SK-N-SH (cell line): Measurements from ENCODE around the gene C22orf31. TPM values are rescaled to one million over a fixed set of nuclear protein-coding genes. Genes with fewer than 3 reads are reported as not detected.

Source experiments
- CTCF ChIA-PET: fragments of 300-600, 350-600 bp; formaldehyde crosslinking; extraction: SDS; loops from one replicate; lab custom pipeline; 2021; lab: Yijun Ruan, JAX
- POLR2A ChIA-PET: fragments of 350-600 bp; sonication (Branson Sonifier 250); formaldehyde crosslinking; extraction: SDS; loops from one replicate; lab custom pipeline; 2020; ENCODE audit warnings: antibody characterized with exemption, inconsistent platforms; lab: Yijun Ruan, JAX
- DNase-seq: peaks from one replicate; pipeline ENCODE4 v3.0.0; 2012
- H2AFZ ChIP-seq: fragments of 200-600 bp; sonication (generic); 2 replicates; pipeline ENCODE4 v1.8.1; 2016; ENCODE audit warnings: antibody characterized with exemption, mild to moderate bottlenecking, low read depth
- H3F3A ChIP-seq: fragments of 200-600 bp; sonication (generic); replicated peaks from 2 replicates; pipeline ENCODE3; 2016; ENCODE audit warnings: antibody characterized with exemption, mild to moderate bottlenecking; ENCODE audit not compliant: insufficient read depth
- H3K27ac ChIP-seq, 2 experiments: fragments of 200-500 bp in 1 of 2; fragments of 200-600 bp in 1 of 2; sonication (Bioruptor generic) in 1 of 2; sonication (generic), shearing (Covaris generic) in 1 of 2; 2 replicates each; pipeline versions ENCODE4 v1.5.1 to v1.6.1; 2014 to 2016; ENCODE audit warnings: low read depth in 2 of 2, inconsistent platforms in 1 of 2, low read length in 1 of 2, mild to moderate bottlenecking in 1 of 2, mixed read lengths in 1 of 2
- H3K27me3 ChIP-seq: fragments of 200-600 bp; sonication (generic), shearing (Covaris generic); 2 replicates; pipeline ENCODE4 v1.6.1; 2016; ENCODE audit warnings: mixed run types; ENCODE audit not compliant: insufficient read depth
- H3K36me3 ChIP-seq, 2 experiments: fragments of 200-500 bp in 1 of 2; fragments of 200-600 bp in 1 of 2; sonication (Bioruptor generic) in 1 of 2; sonication (generic) in 1 of 2; replicated peaks in 1 of 2; 2 replicates each; pipeline versions ENCODE3 to v1.5.1; 2014 to 2016; ENCODE audit warnings: low read length in 1 of 2, mild to moderate bottlenecking in 1 of 2; ENCODE audit not compliant: insufficient read depth in 2 of 2, control insufficient read depth in 1 of 2
- H3K4me1 ChIP-seq, 2 experiments: fragments of 200-500 bp in 1 of 2; fragments of 200-600 bp in 1 of 2; sonication (Bioruptor generic) in 1 of 2; sonication (generic), shearing (Covaris generic) in 1 of 2; 2 replicates each; pipeline versions ENCODE4 v1.5.1 to v1.6.1; 2014 to 2016; ENCODE audit warnings: low read depth in 1 of 2, low read length in 1 of 2, mixed run types in 1 of 2; ENCODE audit not compliant: insufficient read depth in 2 of 2, control insufficient read depth in 1 of 2
- H3K4me2 ChIP-seq: fragments of 200-600 bp; sonication (generic), shearing (Covaris generic); 2 replicates; pipeline ENCODE4 v1.6.1; 2017; ENCODE audit warnings: mixed run types
- H3K4me3 ChIP-seq, 2 experiments: fragments of 200-500 bp in 1 of 2; fragments of 200-600 bp in 1 of 2; sonication (Bioruptor generic) in 1 of 2; sonication (generic), shearing (Covaris generic) in 1 of 2; 2 replicates each; pipeline versions ENCODE4 v1.5.1 to v1.8.1; 2014 to 2016; ENCODE audit warnings: low read depth in 2 of 2, inconsistent platforms in 1 of 2, low read length in 1 of 2, mild to moderate bottlenecking in 1 of 2, mixed read lengths in 1 of 2, moderate library complexity in 1 of 2
- H3K79me2 ChIP-seq: fragments of 200-600 bp; sonication (generic); 2 replicates; pipeline ENCODE4 v1.8.1; 2017; ENCODE audit warnings: mild to moderate bottlenecking; ENCODE audit not compliant: insufficient read depth
- H3K9ac ChIP-seq: fragments of 200-600 bp; sonication (generic); 2 replicates; pipeline ENCODE4 v1.6.1; 2017; ENCODE audit warnings: mixed run types
- H3K9me2 ChIP-seq: fragments of 200-600 bp; sonication (generic); 2 replicates; pipeline ENCODE4 v1.6.1; 2017; ENCODE audit warnings: mixed run types
- H3K9me3 ChIP-seq: fragments of 200-600 bp; sonication (generic); 2 replicates; pipeline ENCODE4 v1.6.1; 2017; ENCODE audit warnings: mixed run types, mild to moderate bottlenecking, moderate library complexity
- H4K20me1 ChIP-seq: fragments of 200-600 bp; sonication (generic); 2 replicates; pipeline ENCODE4 v1.6.1; 2017; ENCODE audit warnings: mild to moderate bottlenecking, mixed run types; ENCODE audit not compliant: insufficient read depth
- CTCF ChIP-seq: fragments of 200-600 bp; sonication (generic); IDR thresholded peaks from 2 replicates; pipeline ENCODE4 v1.6.1; 2017; ENCODE audit warnings: antibody characterized with exemption, mild to moderate bottlenecking, moderate library complexity
- EZH2phosphoT487 ChIP-seq: fragments of 200-600 bp; sonication (generic); IDR thresholded peaks from 2 replicates; pipeline ENCODE4 v1.6.1; 2017; ENCODE audit warnings: low read depth, mixed run types, mild to moderate bottlenecking, antibody characterized with exemption, moderate library complexity, borderline replicate concordance
- FOXM1 ChIP-seq: IDR thresholded peaks from 2 replicates; pipeline ENCODE4 v1.4.0; 2012; ENCODE audit warnings: low read depth, mild to moderate bottlenecking
- GABPA ChIP-seq: IDR thresholded peaks from 2 replicates; pipeline ENCODE4 v1.4.0; 2012; ENCODE audit warnings: low read depth, mild to moderate bottlenecking
- JUND ChIP-seq: IDR thresholded peaks from 2 replicates; pipeline ENCODE4 v1.4.0; 2012
- MAX ChIP-seq: IDR thresholded peaks from 2 replicates; pipeline ENCODE4 v1.4.0; 2012; ENCODE audit warnings: low read depth
- MXI1 ChIP-seq: IDR thresholded peaks from 2 replicates; pipeline ENCODE4 v1.6.1; 2012; ENCODE audit warnings: mild to moderate bottlenecking, low read depth, low read length, improper control_type of control experiment
- NFIC ChIP-seq: IDR thresholded peaks from 2 replicates; pipeline ENCODE4 v1.4.0; 2012; ENCODE audit warnings: borderline replicate concordance
- PBX3 ChIP-seq: IDR thresholded peaks from 2 replicates; pipeline ENCODE4; 2012
- POLR2AphosphoS5 ChIP-seq: IDR thresholded peaks from 2 replicates; pipeline ENCODE4 v1.6.1; 2012; ENCODE audit warnings: low read depth, low read length
- RAD21 ChIP-seq: IDR thresholded peaks from 2 replicates; pipeline ENCODE4 v1.6.1; 2012; ENCODE audit warnings: mild to moderate bottlenecking, low read length
- RCOR1 ChIP-seq: fragments of 150-350 bp; IDR thresholded peaks from 2 replicates; pipeline ENCODE4 v1.6.1; 2017; ENCODE audit warnings: antibody characterized with exemption, low read length
- RFX5 ChIP-seq: IDR thresholded peaks from 2 replicates; pipeline ENCODE4 v1.6.1; 2012; ENCODE audit warnings: mild to moderate bottlenecking, improper control_type of control experiment, low read length
- RXRA ChIP-seq: IDR thresholded peaks from 2 replicates; pipeline ENCODE4 v1.4.0; 2012; ENCODE audit warnings: low read depth, mild to moderate bottlenecking, borderline replicate concordance
- SIN3A ChIP-seq: IDR thresholded peaks from 2 replicates; pipeline ENCODE4 v1.6.1; 2012; ENCODE audit warnings: low read depth, mild to moderate bottlenecking, low read length, moderate library complexity, borderline replicate concordance
- TAF1 ChIP-seq: IDR thresholded peaks from 2 replicates; pipeline ENCODE4 v1.6.1; 2012; ENCODE audit warnings: low read depth, mild to moderate bottlenecking, low read length, moderate library complexity, borderline replicate concordance
- USF1 ChIP-seq: IDR thresholded peaks from 2 replicates; pipeline ENCODE4 v1.4.0; 2012; ENCODE audit warnings: low read depth, borderline replicate concordance
- YY1 ChIP-seq: IDR thresholded peaks from 2 replicates; pipeline ENCODE4 v1.4.0; 2012; ENCODE audit warnings: low read depth, mild to moderate bottlenecking
- ZBTB33 ChIP-seq: IDR thresholded peaks from 2 replicates; pipeline ENCODE4 v1.4.0; 2012; ENCODE audit warnings: low read depth, borderline replicate concordance
- WGBS: methylation state at CpG from one replicate; pipeline ENCODE4 v1.1.6; 2017; ENCODE audit warnings: low lambda C conversion rate; 5-methylcytosine and 5-hydroxymethylcytosine counted together
- polyA plus RNA-seq, 3 experiments: library from polyadenylated mRNA; depleted of rRNA; stranded (reverse); fragments of >200 nt; gene quantifications; 2 replicates each; pipeline ENCODE4 v1.2.3, GENCODE V29; 2012

The C22orf31 gene
- polyA plus RNA-seq, 1 of the 3 experiments (the other 2 are of a cell fraction): not detected

- no peak for DNase-seq
- 95% methylated on average over 2 of the region's 2 CpGs for WGBS
- H3K79me2 ChIP-seq: no peaks in the 10 kb centered on the region
- no peaks in the 10 kb centered on the region for H3K9me3 ChIP-seq
- H3K9me2 ChIP-seq: no peaks in the 10 kb centered on the region
- peaks cover 0 to 14% of the 10 kb centered on the region in 2 experiments for H3K36me3 ChIP-seq
- POLR2A ChIA-PET: no interaction called here
- H3K4me1 ChIP-seq: peaks cover 5 to 13% of the 10 kb centered on the region in 2 experiments; a peak in 3 of 4 replicates
- H3K27me3 ChIP-seq: no peaks in the 10 kb centered on the region
- H3F3A ChIP-seq: peaks cover 17% of the 10 kb centered on the region
- H4K20me1 ChIP-seq: no peaks in the 10 kb centered on the region
- no peak overlapping the region for H2AFZ ChIP-seq
- H3K4me3 ChIP-seq: no peak overlapping the region
- CTCF ChIA-PET: no interaction called here
- TF ChIP-seq RXRA (no peak), JUND (no peak), ZBTB33 (no peak), YY1 (no peak), FOXM1 (no peak), NFIC (no peak), RAD21 (no peak), EZH2phosphoT487 (no peak), SIN3A (no peak), PBX3 (no peak), GABPA (no peak), POLR2AphosphoS5 (no peak), MXI1 (no peak), CTCF (no peak), RCOR1 (no peak), RFX5 (no peak), USF1 (no peak), MAX (no peak), TAF1 (no peak)
- no peak overlapping the region for H3K27ac ChIP-seq
- H3K4me2 ChIP-seq: no peak overlapping the region
- H3K9ac ChIP-seq: no peak overlapping the region
Observed at GRCh38 chr22:29098296-29098695, 36.7 kb upstream of the C22orf31 start.
